HepG2 (cell line): ENCODE results near the gene RASD2. TPM values are rescaled to one million over a fixed set of nuclear protein-coding genes. Genes with fewer than 3 reads are reported as not detected.

ENCODE experiments used
- ATAC-seq: fragments of 200-7000 bp; cut with Tn5 transposase; 3 replicates; pipeline ENCODE4 v1.9.1; 2020; ENCODE audit warnings: mild to moderate bottlenecking, moderate library complexity
- BruUV-seq: library from RNA; stranded (reverse); fragments of 400-500 nt; replicated peaks from 2 replicates; lab custom pipeline; 2021; lab: Mats Ljungman, UMichigan
- CTCF ChIA-PET: fragments of 300-600 bp; formaldehyde crosslinking; extraction: SDS; loops from one replicate; lab custom pipeline; 2021; ENCODE audit warnings: low total read pairs, inconsistent platforms, low intra/inter-chr PET ratio; lab: Yijun Ruan, JAX
- POLR2A ChIA-PET: fragments of 350-600 bp; sonication (Branson Sonifier 250); formaldehyde crosslinking; loops from one replicate; lab custom pipeline; 2020; ENCODE audit warnings: antibody characterized with exemption, inconsistent platforms; lab: Yijun Ruan, JAX
- DNase-seq: peaks from one replicate; pipeline ENCODE4 v3.0.0-alpha.2; 2015; ENCODE audit warnings: low spot score
- FAIRE-seq: peaks from 3 replicates; lab custom pipeline; 2011; peaks lifted over from hg19 to GRCh38; lab: Jason Lieb, UNC
- H2AFZ ChIP-seq: one replicate; pipeline ENCODE4 v1.6.1; 2011; ENCODE audit warnings: low read length, inconsistent platforms
- H3K27ac ChIP-seq: fragments of 300-600 bp; 3 replicates; pipeline ENCODE4 v1.8.0; 2011; ENCODE audit warnings: mixed run types, mild to moderate bottlenecking, mixed read lengths, low read length, inconsistent platforms; ENCODE audit not compliant: insufficient read depth; ENCODE audit errors: extremely low read length
- H3K27me3 ChIP-seq, 2 experiments: fragments of 200-600 bp in 1 of 2; 2 replicates in 1 of 2; 3 replicates in 1 of 2; pipeline versions ENCODE4 v1.6.0 to v1.8.0; 2011; ENCODE audit warnings: low read length in 2 of 2, mild to moderate bottlenecking in 2 of 2, moderate library complexity in 2 of 2, inconsistent platforms in 1 of 2; ENCODE audit not compliant: insufficient read depth in 2 of 2, control insufficient read depth in 1 of 2
- H3K36me3 ChIP-seq, 2 experiments: fragments of 200-600 bp in 1 of 2; replicated peaks in 1 of 2; 2 replicates in 1 of 2; 3 replicates in 1 of 2; pipeline versions ENCODE4 v1.5.1 to v1.8.0; 2011; ENCODE audit warnings: low read length in 2 of 2, inconsistent platforms in 1 of 2; ENCODE audit not compliant: insufficient read depth in 2 of 2, control insufficient read depth in 1 of 2
- H3K4me1 ChIP-seq: 2 replicates; pipeline ENCODE4 v1.5.1; 2012; ENCODE audit warnings: low read length, inconsistent platforms; ENCODE audit not compliant: insufficient read depth
- H3K4me2 ChIP-seq: 2 replicates; pipeline ENCODE4 v1.6.0; 2011; ENCODE audit warnings: low read depth, low read length, inconsistent platforms
- H3K4me3 ChIP-seq, 3 experiments: fragments of 200-600 bp in 1 of 3; sonication (generic), shearing (Covaris generic) in 1 of 3; replicated peaks in 1 of 3; 2 replicates each; pipeline ENCODE4 v1.5.1; 2011 to 2016; ENCODE audit warnings: low read length in 3 of 3, inconsistent platforms in 2 of 3, low read depth in 2 of 3, mild to moderate bottlenecking in 2 of 3, control low read depth in 1 of 3, mixed read lengths in 1 of 3; ENCODE audit not compliant: insufficient read depth in 1 of 3
- H3K79me2 ChIP-seq: one replicate; pipeline ENCODE4 v1.6.1; 2011; ENCODE audit warnings: low read length, inconsistent platforms; ENCODE audit not compliant: insufficient read depth
- H3K9ac ChIP-seq: 2 replicates; pipeline ENCODE4 v1.6.0; 2011; ENCODE audit warnings: mild to moderate bottlenecking, low read depth, low read length, inconsistent platforms; ENCODE audit not compliant: insufficient read depth
- H3K9me3 ChIP-seq: 2 replicates; pipeline ENCODE4 v1.5.1; 2012; ENCODE audit warnings: mild to moderate bottlenecking, low read length
- H4K20me1 ChIP-seq: 2 replicates; pipeline ENCODE4 v1.6.0; 2011; ENCODE audit warnings: inconsistent platforms, mild to moderate bottlenecking, low read length, moderate library complexity; ENCODE audit not compliant: insufficient read depth
- ELF4 ChIP-seq: sonication (generic); formaldehyde crosslinking; IDR thresholded peaks from 2 replicates; pipeline ENCODE4 v1.5.0; 2020; ENCODE audit warnings: missing genetic modification reagents, mild to moderate bottlenecking, moderate library complexity, borderline replicate concordance
- RNF2 ChIP-seq: fragments of 450-650 bp; conservative IDR thresholded peaks from 2 replicates; pipeline ENCODE4 v1.6.1; 2016; ENCODE audit warnings: low read depth
- RXRA ChIP-seq: sonication (generic); formaldehyde crosslinking; IDR thresholded peaks from 2 replicates; pipeline ENCODE4 v1.5.1; 2020; ENCODE audit warnings: missing genetic modification reagents
- SKI ChIP-seq: fragments of 450-650 bp; IDR thresholded peaks from one replicate; pipeline ENCODE4 v1.6.1; 2018; ENCODE audit warnings: mild to moderate bottlenecking; ENCODE audit not compliant: partially characterized antibody
- SMYD3 ChIP-seq: sonication (generic); formaldehyde crosslinking; IDR thresholded peaks from 2 replicates; pipeline ENCODE4 v1.8.1; 2023; ENCODE audit warnings: mild to moderate bottlenecking, missing genetic modification reagents
- ZFAT ChIP-seq: sonication (generic); formaldehyde crosslinking; conservative IDR thresholded peaks from 2 replicates; pipeline ENCODE4 v1.8.1; 2023; ENCODE audit warnings: missing genetic modification reagents, inconsistent platforms
- ZFX ChIP-seq: sonication (generic); formaldehyde crosslinking; IDR thresholded peaks from 2 replicates; pipeline ENCODE4 v1.4.0; 2020; ENCODE audit warnings: mild to moderate bottlenecking, low read depth, missing genetic modification reagents, moderate library complexity
- ZNF501 ChIP-seq: sonication (generic); formaldehyde crosslinking; IDR thresholded peaks from 2 replicates; pipeline ENCODE4 v1.5.1; 2020; ENCODE audit warnings: mild to moderate bottlenecking, moderate library complexity, missing genetic modification reagents
- ZNF616 ChIP-seq: sonication (generic); formaldehyde crosslinking; IDR thresholded peaks from 2 replicates; pipeline ENCODE4 v1.5.0; 2020; ENCODE audit warnings: low read depth, mild to moderate bottlenecking, missing genetic modification reagents
- WGBS: methylation state at CpG from one replicate; pipeline ENCODE4 v1.1.6; 2017; ENCODE audit warnings: low lambda C conversion rate; 5-methylcytosine and 5-hydroxymethylcytosine counted together
- in situ Hi-C: cut with HindIII; loops from 2 replicates; pipeline ENCODE4 v1.10.0; 2017; ENCODE audit warnings: low pct_unique_long_range_greater_than_20kb; ENCODE audit not compliant: extremely low pct_ligation_motif_present
- intact Hi-C: fragments of 100-400 bp; cut with micrococcal nuclease; formaldehyde crosslinking; loops from one replicate; pipeline ENCODE4 v1.10.0; 2022; ENCODE audit not compliant: unreplicated experiment
- polyA plus RNA-seq, 8 experiments: library from polyadenylated mRNA; depleted of rRNA in 3 of 8; stranded (reverse) in 7 of 8; unstranded in 1 of 8; fragments of >200 nt; fragmentation: Illumina TruSeq in 4 of 8; extraction: Trizol in 4 of 8; gene quantifications; 2 replicates each; pipeline versions ENCODE4 v1.2.1 to v1.2.3, GENCODE V29; 2011 to 2016; ENCODE audit warnings: low read depth in 4 of 8, missing spikeins in 1 of 8, mixed read lengths in 1 of 8; ENCODE audit not compliant: insufficient read depth in 1 of 8
- total RNA-seq, 5 experiments: library from RNA; depleted of rRNA; stranded (reverse); fragments of >200 nt; fragmentation: Illumina TruSeq; extraction: Trizol; gene quantifications; 2 replicates each; pipeline ENCODE4 v1.2.3, GENCODE V29; 2016; ENCODE audit warnings: low read depth in 1 of 5
- TF ChIP-seq, protein P1 (sequence below): sonication (generic); formaldehyde crosslinking; IDR thresholded peaks from 2 replicates; pipeline ENCODE4 v1.9.0; 2022; ENCODE audit warnings: low read depth, missing genetic modification reagents

Gene RASD2
- total and polyA plus RNA-seq, 2 of the 13 experiments (the other 11 are each of a cell fraction or from before 2014, with no cell fraction given), result not detected

DNA sequence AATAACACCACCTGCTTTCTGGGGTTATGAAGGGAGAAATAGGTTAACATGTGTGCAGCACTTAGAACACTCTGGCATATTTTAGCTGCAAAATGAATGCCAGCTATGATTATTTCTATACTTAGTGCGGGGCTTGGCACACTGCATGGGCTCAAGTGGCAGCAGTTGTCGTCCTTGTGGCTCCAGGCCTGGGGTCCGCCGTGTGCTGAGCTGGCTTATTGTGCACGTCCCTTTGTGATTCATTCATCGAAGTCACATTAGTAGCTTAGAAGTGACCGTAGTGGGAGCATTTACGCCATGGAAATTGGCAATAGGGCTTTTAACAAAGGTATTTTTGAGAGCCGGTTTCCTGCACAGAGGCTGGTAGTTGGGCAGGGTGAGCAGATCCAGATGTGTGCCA, 4.2 kb downstream of the RASD2 start:
- Histone ChIP-seq H2AFZ (no peak overlapping the region), H4K20me1 (no peaks in the 10 kb centered on the region), H3K36me3 (no peaks in the 10 kb centered on the region), H3K79me2 (no peaks in the 10 kb centered on the region), H3K4me1 (peaks cover 9% of the 10 kb centered on the region; the same call in 1 of the 2 replicates), H3K4me2 (no peak overlapping the region), H3K4me3 (no peak overlapping the region), H3K9me3 (no peaks in the 10 kb centered on the region), H3K9ac (no peak overlapping the region), H3K27ac (no peak overlapping the region), H3K27me3 (peaks cover 8 to 87% of the 10 kb centered on the region in 2 experiments)
- FAIRE-seq (no peak), ATAC-seq (no peak), DNase-seq (no peak)
- 20% methylated on average over 9 of the region's 9 CpGs for WGBS
- BruUV-seq, result no TSS peak
- in situ Hi-C loops (no loop called here), intact Hi-C loops (no loop called here)
- no peak for TF ChIP-seq ZNF616 (CRISPR knock-in tag)
- no peak for TF ChIP-seq ZFX
- TF ChIP-seq ZFAT (CRISPR knock-in tag), result no peak
- ChIA-PET POLR2A (no interaction called here), CTCF (no interaction called here)

DNA sequence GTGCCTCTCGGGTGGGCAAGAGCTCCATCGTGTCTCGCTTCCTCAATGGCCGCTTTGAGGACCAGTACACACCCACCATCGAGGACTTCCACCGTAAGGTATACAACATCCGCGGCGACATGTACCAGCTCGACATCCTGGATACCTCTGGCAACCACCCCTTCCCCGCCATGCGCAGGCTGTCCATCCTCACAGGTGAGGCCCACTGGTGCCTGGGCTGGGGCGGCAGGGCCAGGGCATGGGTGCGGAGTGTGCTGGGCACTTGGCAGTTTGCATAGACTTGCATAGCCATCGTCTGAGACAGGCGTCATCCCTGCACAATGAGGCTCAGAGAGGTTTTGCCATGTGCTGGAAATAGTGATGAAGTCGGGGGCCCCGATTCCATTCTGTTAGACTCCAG, 6.3 kb downstream of the RASD2 start:
- Histone ChIP-seq H3K9ac (no peak overlapping the region), H3K4me3 (no peak overlapping the region), H3K79me2 (no peaks in the 10 kb centered on the region)
- in situ Hi-C loops, result no loop called here
- TF ChIP-seq RNF2, result no peak
- TF ChIP-seq SMYD3 (CRISPR knock-in tag), result no peak
- TF ChIP-seq RXRA (CRISPR knock-in tag), result no peak
- TF ChIP-seq ELF4 (CRISPR knock-in tag), result no peak
- TF ChIP-seq, protein P1, sequence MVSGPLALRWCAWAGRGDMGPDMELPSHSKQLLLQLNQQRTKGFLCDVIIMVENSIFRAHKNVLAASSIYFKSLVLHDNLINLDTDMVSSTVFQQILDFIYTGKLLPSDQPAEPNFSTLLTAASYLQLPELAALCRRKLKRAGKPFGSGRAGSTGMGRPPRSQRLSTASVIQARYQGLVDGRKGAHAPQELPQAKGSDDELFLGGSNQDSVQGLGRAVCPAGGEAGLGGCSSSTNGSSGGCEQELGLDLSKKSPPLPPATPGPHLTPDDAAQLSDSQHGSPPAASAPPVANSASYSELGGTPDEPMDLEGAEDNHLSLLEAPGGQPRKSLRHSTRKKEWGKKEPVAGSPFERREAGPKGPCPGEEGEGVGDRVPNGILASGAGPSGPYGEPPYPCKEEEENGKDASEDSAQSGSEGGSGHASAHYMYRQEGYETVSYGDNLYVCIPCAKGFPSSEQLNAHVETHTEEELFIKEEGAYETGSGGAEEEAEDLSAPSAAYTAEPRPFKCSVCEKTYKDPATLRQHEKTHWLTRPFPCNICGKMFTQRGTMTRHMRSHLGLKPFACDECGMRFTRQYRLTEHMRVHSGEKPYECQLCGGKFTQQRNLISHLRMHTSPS (CRISPR knock-in tag), result no peak
- TF ChIP-seq ZNF501, result no peak
- TF ChIP-seq SKI, result no peak
- TF ChIP-seq, all 625 proteins: peak for 0
- WGBS, result 59% methylated on average over 11 of the region's 18 CpGs
- POLR2A ChIA-PET, result no interaction called here
- no peaks in the 10 kb centered on the region for H3K9me3 ChIP-seq
- peaks cover 9 to 77% of the 10 kb centered on the region in 2 experiments for H3K27me3 ChIP-seq
- H4K20me1 ChIP-seq, result no peaks in the 10 kb centered on the region
- H3K27ac ChIP-seq, result no peak overlapping the region
- FAIRE-seq, result no peak
- no peak overlapping the region for H2AFZ ChIP-seq
- H3K4me2 ChIP-seq, result no peak overlapping the region
- no peaks in the 10 kb centered on the region for H3K4me1 ChIP-seq
- no TSS peak for BruUV-seq
- DNase-seq, result no peak
- CTCF ChIA-PET, result no interaction called here
- intact Hi-C loops, result no loop called here
- ATAC-seq, result no peak
- no peaks in the 10 kb centered on the region for H3K36me3 ChIP-seq
